MM.1S (cell line): ENCODE measurements around the gene MLH3.
"Not testable (repeated sequence)": the region's sequence is repeated elsewhere in the genome, so short reads cannot be mapped to it uniquely, and the experiment has no call there.

Experiments
- DNase-seq: peaks from one replicate; pipeline ENCODE4 v3.0.0-alpha.2; 2015
- H2AFZ ChIP-seq: fragments of 300-600 bp; sonication (generic); 2 replicates; pipeline ENCODE4 v1.6.0; 2016; ENCODE audit warnings: antibody characterized with exemption, low read length
- H3F3A ChIP-seq: fragments of 300-600 bp; sonication (generic); 2 replicates; pipeline ENCODE4 v1.6.1; 2016; ENCODE audit warnings: mild to moderate bottlenecking, antibody characterized with exemption, low read length, moderate library complexity, mixed read lengths; ENCODE audit not compliant: insufficient read depth
- H3K27ac ChIP-seq: fragments of 300-600 bp; sonication (generic); 2 replicates; pipeline ENCODE4 v1.5.1; 2016; ENCODE audit warnings: mild to moderate bottlenecking, low read length
- H3K27me3 ChIP-seq: fragments of 300-600 bp; sonication (generic); replicated peaks from 2 replicates; pipeline ENCODE4 v1.6.0; 2016; ENCODE audit warnings: low read length; ENCODE audit not compliant: insufficient read depth
- H3K36me3 ChIP-seq: fragments of 300-600 bp; sonication (generic); replicated peaks from 2 replicates; pipeline ENCODE4 v1.6.1; 2016; ENCODE audit warnings: mild to moderate bottlenecking, low read length, mixed read lengths; ENCODE audit not compliant: insufficient read depth
- H3K4me1 ChIP-seq: fragments of 300-600 bp; sonication (generic); 2 replicates; pipeline ENCODE4 v1.6.1; 2016; ENCODE audit warnings: low read length, mixed read lengths
- H3K4me2 ChIP-seq: fragments of 300-600 bp; sonication (generic); 2 replicates; pipeline ENCODE4 v1.6.0; 2016; ENCODE audit warnings: low read depth, low read length
- H3K4me3 ChIP-seq: fragments of 300-600 bp; sonication (generic); 2 replicates; pipeline ENCODE4 v1.5.1; 2016; ENCODE audit warnings: low read length, mixed read lengths
- H3K79me2 ChIP-seq: fragments of 300-600 bp; sonication (generic); 2 replicates; pipeline ENCODE4 v1.6.1; 2016; ENCODE audit warnings: mixed run types, low read length, mixed read lengths
- H3K9ac ChIP-seq: fragments of 300-600 bp; sonication (generic); 2 replicates; pipeline ENCODE4 v1.6.1; 2016; ENCODE audit warnings: low read length, mixed read lengths
- H3K9me2 ChIP-seq: fragments of 300-600 bp; sonication (generic); replicated peaks from 2 replicates; pipeline ENCODE4 v1.6.1; 2016; ENCODE audit warnings: mild to moderate bottlenecking, low read length, mixed read lengths; ENCODE audit not compliant: insufficient read depth
- H3K9me3 ChIP-seq: fragments of 300-600 bp; sonication (generic); replicated peaks from 2 replicates; pipeline ENCODE4 v1.6.1; 2016; ENCODE audit warnings: mild to moderate bottlenecking, low read length, mixed read lengths; ENCODE audit not compliant: insufficient read depth
- H4K20me1 ChIP-seq: fragments of 300-600 bp; sonication (generic); 2 replicates; pipeline ENCODE4 v1.6.1; 2016; ENCODE audit warnings: mild to moderate bottlenecking, low read length, moderate library complexity, mixed read lengths; ENCODE audit not compliant: insufficient read depth
- CTCF ChIP-seq: fragments of 300-600 bp; sonication (generic); IDR thresholded peaks from 2 replicates; pipeline ENCODE4 v1.5.1; 2016; ENCODE audit warnings: antibody characterized with exemption, low read length, mixed read lengths
- EZH2 ChIP-seq: fragments of 300-600 bp; sonication (generic); optimal IDR thresholded peaks from 2 replicates; pipeline ENCODE3; 2017; ENCODE audit warnings: low read depth, mild to moderate bottlenecking, antibody characterized with exemption, low read length, mixed read lengths
- EZH2phosphoT487 ChIP-seq: fragments of 300-600 bp; sonication (generic); IDR thresholded peaks from 2 replicates; pipeline ENCODE4 v1.6.1; 2018; ENCODE audit warnings: antibody characterized with exemption, low read length

Gene MLH3

GRCh38 chr14:75001899-75002298, 49.4 kb downstream of the MLH3 start:
- Histone ChIP-seq H3F3A (no peaks in the 10 kb centered on the region), H3K36me3 (no peaks in the 10 kb centered on the region), H3K27me3 (no peaks in the 10 kb centered on the region), H3K27ac (peak overlapping the region; percentile 49; the same call in 1 of the 2 replicates), H3K4me3 (peak overlapping the region; percentile 91), H3K9ac (peak overlapping the region; percentile 46; the same call in 1 of the 2 replicates), H3K4me1 (0 out of 2 replicates have a peak, but pooled peaks cover 5% of the 10 kb centered on the region), H3K79me2 (peaks cover 16% of the 10 kb centered on the region), H3K9me3 (no peaks in the 10 kb centered on the region), H4K20me1 (no peaks in the 10 kb centered on the region), H3K9me2 (no peaks in the 10 kb centered on the region), H3K4me2 (peak overlapping the region; percentile 25; the same call in 1 of the 2 replicates), H2AFZ (peak overlapping the region; percentile 91)
- TF ChIP-seq CTCF, result no peak
- no peak for TF ChIP-seq EZH2phosphoT487
- TF ChIP-seq EZH2, result no peak
- no peak for DNase-seq

- TF ChIP-seq EZH2, result no peak
- TF ChIP-seq EZH2phosphoT487, result no peak
- no peaks in the 10 kb centered on the region for H3K27me3 ChIP-seq
- peaks cover 16% of the 10 kb centered on the region for H3K79me2 ChIP-seq
- H3K4me3 ChIP-seq, result no peak overlapping the region
- DNase-seq, result no peak
- H3F3A ChIP-seq, result no peaks in the 10 kb centered on the region
- no peaks in the 10 kb centered on the region for H4K20me1 ChIP-seq
- no peak overlapping the region for H3K9ac ChIP-seq
- no peaks in the 10 kb centered on the region for H3K9me3 ChIP-seq
- no peaks in the 10 kb centered on the region for H3K36me3 ChIP-seq
- no peak overlapping the region for H3K27ac ChIP-seq
- 0 out of 2 replicates have a peak, but pooled peaks cover 5% of the 10 kb centered on the region for H3K4me1 ChIP-seq
- H3K9me2 ChIP-seq, result no peaks in the 10 kb centered on the region
- H3K4me2 ChIP-seq, result no peak overlapping the region
- no peak overlapping the region for H2AFZ ChIP-seq
Measured at GRCh38 chr14:75001261-75001660, 50.0 kb downstream of the MLH3 start.

GRCh38 chr14:74995781-74996180, 55.5 kb downstream of the MLH3 start:
- H3K36me3 ChIP-seq, H2AFZ ChIP-seq, H3K9ac ChIP-seq, DNase-seq, H3K4me2 ChIP-seq, H3F3A ChIP-seq, H3K4me3 ChIP-seq, H3K9me2 ChIP-seq, H3K4me1 ChIP-seq, H3K27me3 ChIP-seq, H3K9me3 ChIP-seq, H3K79me2 ChIP-seq, H4K20me1 ChIP-seq, H3K27ac ChIP-seq: not testable (repeated sequence)

GRCh38 chr14:74994182-74994581, 57.1 kb downstream of the MLH3 start:
- H3K9me3 ChIP-seq, H3K4me2 ChIP-seq: not testable (repeated sequence)

DNA sequence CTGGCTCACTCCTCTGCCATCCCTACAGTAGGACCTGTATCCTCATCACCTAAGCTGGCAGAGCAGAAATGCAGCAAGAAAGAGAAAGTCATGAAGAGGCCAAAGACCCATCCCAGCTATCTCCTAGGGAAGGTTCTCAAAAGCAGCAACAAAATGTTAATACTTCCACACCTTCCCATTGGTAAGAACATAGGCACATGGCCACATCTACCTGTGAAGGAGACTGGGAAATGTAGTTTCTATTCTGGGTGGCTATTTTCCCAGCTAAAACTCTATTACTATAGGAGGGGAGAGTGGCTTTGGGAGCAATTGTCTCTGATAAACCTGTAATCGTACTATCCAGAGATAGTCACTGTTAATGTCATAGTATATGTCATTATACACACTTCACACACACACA, 62.3 kb downstream of the MLH3 start:
- H3K4me2 ChIP-seq, result no peak overlapping the region
- no peak overlapping the region for H3K4me3 ChIP-seq
- H3F3A ChIP-seq, result no peaks in the 10 kb centered on the region
- H2AFZ ChIP-seq, result no peak overlapping the region
- no peaks in the 10 kb centered on the region for H3K79me2 ChIP-seq
- no peaks in the 10 kb centered on the region for H3K36me3 ChIP-seq
- no peaks in the 10 kb centered on the region for H3K9me2 ChIP-seq
- H3K9me3 ChIP-seq, result no peaks in the 10 kb centered on the region
- no peak overlapping the region for H3K9ac ChIP-seq
- TF ChIP-seq CTCF (no peak), EZH2phosphoT487 (no peak)
- H3K27ac ChIP-seq, result no peak overlapping the region
- no peak for DNase-seq
- no peaks in the 10 kb centered on the region for H3K4me1 ChIP-seq
- H4K20me1 ChIP-seq, result no peaks in the 10 kb centered on the region
- H3K27me3 ChIP-seq, result no peaks in the 10 kb centered on the region

More at GRCh38 chr14:74994182-74994581, 57.1 kb downstream of the MLH3 start:
- not testable (repeated sequence) for H3K4me1 ChIP-seq, H3K9ac ChIP-seq, H3F3A ChIP-seq, H4K20me1 ChIP-seq, H3K4me3 ChIP-seq, H2AFZ ChIP-seq, DNase-seq, H3K27ac ChIP-seq, H3K79me2 ChIP-seq, H3K36me3 ChIP-seq, H3K27me3 ChIP-seq, H3K9me2 ChIP-seq
